ACC112 (cell line): ENCODE results near the gene TNFAIP6.
A peak's percentile ranks its signal among the peaks of the same experiment; 100 is the strongest.

Source experiments
- H2AFZ ChIP-seq: fragments of 200-600 bp; sonication (generic); one replicate; pipeline ENCODE4 v1.6.0; 2017; ENCODE audit warnings: antibody characterized with exemption, low read length; ENCODE audit not compliant: unreplicated experiment
- H3K27ac ChIP-seq: fragments of 200-600 bp; sonication (generic); 2 replicates; pipeline ENCODE4 v1.5.1; 2014; ENCODE audit warnings: low read depth, mild to moderate bottlenecking, antibody characterized with exemption, low read length, moderate library complexity
- H3K27me3 ChIP-seq: fragments of 200-600 bp; sonication (generic); 2 replicates; pipeline ENCODE4 v1.6.1; 2014; ENCODE audit warnings: mild to moderate bottlenecking, antibody characterized with exemption, low read length, moderate library complexity, mixed read lengths; ENCODE audit not compliant: insufficient read depth
- H3K36me3 ChIP-seq: fragments of 200-600 bp; sonication (generic); 2 replicates; pipeline ENCODE4 v1.6.1; 2016; ENCODE audit warnings: mild to moderate bottlenecking, antibody characterized with exemption, low read length, moderate library complexity, mixed read lengths; ENCODE audit not compliant: insufficient read depth
- H3K4me1 ChIP-seq: fragments of 200-600 bp; sonication (generic); one replicate; pipeline ENCODE4 v1.6.1; 2016; ENCODE audit warnings: low read length, mixed read lengths; ENCODE audit not compliant: insufficient read depth, unreplicated experiment, control insufficient read depth
- H3K4me3 ChIP-seq: fragments of 200-600 bp; sonication (generic); 2 replicates; pipeline ENCODE4 v1.5.1; 2014; ENCODE audit warnings: mild to moderate bottlenecking, low read depth, low read length
- H3K79me2 ChIP-seq: fragments of 200-600 bp; sonication (generic); one replicate; pipeline ENCODE4 v1.6.0; 2016; ENCODE audit warnings: low read length; ENCODE audit not compliant: control insufficient read depth, unreplicated experiment, insufficient read depth

TNFAIP6 gene

DNA sequence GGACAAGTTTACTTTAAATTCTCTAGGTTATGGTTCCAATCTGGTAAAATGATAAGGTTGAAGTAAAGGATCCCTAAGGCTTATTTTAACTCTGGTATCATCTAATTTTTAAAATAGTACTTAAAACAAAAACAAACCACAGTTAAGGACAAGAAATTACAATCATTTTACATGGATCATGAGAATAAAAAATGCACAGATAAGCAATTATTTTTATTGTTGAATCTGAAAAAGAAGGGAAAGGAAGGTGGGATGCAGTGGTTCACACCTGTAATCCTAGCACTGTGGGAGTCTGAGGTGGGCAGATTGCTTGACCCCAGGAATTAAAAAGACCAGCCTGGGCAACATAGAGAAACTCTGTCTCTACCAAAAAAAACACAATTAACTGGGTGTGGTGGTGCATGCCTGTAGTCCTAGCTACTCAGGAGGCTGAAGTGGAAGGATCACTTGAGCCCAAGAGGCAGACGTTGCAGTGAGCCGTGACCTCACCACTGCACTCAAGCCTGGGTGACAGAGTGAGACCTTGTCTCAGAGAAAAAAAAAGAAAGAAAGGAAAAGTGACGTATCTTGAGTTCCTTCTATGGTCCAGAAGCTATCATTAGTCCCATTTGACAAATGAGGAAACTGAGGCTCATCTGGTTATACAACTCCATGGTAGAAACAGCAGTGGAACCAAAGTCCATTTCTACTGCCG, 2.5 kb downstream of the TNFAIP6 start:
- Histone ChIP-seq H3K27me3 (no peaks in the 10 kb centered on the region), H3K27ac (no peak overlapping the region), H3K36me3 (no peaks in the 10 kb centered on the region), H3K79me2 (peaks cover 12% of the 10 kb centered on the region), H3K4me3 (no peak overlapping the region; the same call in 1 of the 2 replicates), H3K4me1 (peaks cover 14% of the 10 kb centered on the region), H2AFZ (no peak overlapping the region)

DNA sequence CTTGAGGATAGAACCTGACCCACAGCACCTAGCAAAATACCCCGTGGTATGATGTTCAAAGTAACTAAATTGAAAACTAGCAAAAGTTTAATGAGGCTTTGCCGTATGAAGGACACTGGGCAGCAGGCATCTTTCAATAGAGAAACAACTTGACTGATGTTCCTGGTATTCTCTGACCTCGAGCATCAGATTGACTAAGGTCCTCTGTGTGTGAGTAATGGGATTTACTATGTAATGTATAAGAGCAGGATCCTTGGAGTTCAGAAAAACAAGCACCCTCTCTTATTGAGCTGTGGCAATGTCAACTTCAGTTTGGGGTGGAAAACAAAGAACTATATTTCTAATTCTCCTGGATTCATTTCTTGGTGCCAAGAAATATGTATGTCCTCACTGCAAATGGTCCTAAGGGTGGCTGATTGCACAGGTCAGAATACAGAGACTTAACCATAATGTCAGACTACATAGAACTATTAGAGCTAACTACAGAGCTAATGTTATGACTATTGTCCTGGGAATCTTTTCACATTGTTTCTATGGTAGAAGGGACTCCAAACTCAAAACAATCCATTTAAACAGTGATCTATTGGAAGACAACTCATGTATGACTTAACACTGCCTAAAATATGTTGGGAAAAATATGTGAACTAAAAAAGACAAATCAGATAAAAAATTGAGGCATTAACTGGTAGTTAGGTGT, 4.4 kb downstream of the TNFAIP6 start:
- H3K36me3 ChIP-seq, result no peaks in the 10 kb centered on the region; the same call in 1 of the 2 replicates
- H3K4me1 ChIP-seq, result peaks cover 10% of the 10 kb centered on the region
- no peaks in the 10 kb centered on the region for H3K27me3 ChIP-seq
- H3K27ac ChIP-seq, result peak overlapping the region; percentile 54
- no peak overlapping the region for H3K4me3 ChIP-seq
- no peak overlapping the region for H2AFZ ChIP-seq
- peaks cover 12% of the 10 kb centered on the region for H3K79me2 ChIP-seq

DNA sequence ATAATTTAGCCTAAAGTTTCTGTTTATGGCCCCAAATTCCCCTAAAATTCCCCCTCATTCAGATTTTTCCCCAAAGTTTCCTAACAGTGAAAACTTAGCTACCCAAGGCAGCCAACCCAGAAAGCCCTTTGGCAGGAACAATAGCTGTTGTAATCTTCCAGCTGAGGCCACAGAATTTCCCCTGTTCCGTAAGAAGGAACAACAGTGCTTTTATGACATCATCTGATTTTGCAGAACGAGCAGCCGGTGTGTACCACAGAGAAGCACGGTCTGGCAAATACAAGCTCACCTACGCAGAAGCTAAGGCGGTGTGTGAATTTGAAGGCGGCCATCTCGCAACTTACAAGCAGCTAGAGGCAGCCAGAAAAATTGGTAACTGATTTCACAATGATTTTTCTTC, 6.3 kb downstream of the TNFAIP6 start:
- H3K36me3 ChIP-seq, result peaks cover 8% of the 10 kb centered on the region
- peaks cover 7% of the 10 kb centered on the region for H3K4me1 ChIP-seq
- no peak overlapping the region for H3K27ac ChIP-seq
- H3K79me2 ChIP-seq, result peaks cover 4% of the 10 kb centered on the region
- H3K27me3 ChIP-seq, result no peaks in the 10 kb centered on the region
- H3K4me3 ChIP-seq, result no peak overlapping the region
- H2AFZ ChIP-seq, result no peak overlapping the region

DNA sequence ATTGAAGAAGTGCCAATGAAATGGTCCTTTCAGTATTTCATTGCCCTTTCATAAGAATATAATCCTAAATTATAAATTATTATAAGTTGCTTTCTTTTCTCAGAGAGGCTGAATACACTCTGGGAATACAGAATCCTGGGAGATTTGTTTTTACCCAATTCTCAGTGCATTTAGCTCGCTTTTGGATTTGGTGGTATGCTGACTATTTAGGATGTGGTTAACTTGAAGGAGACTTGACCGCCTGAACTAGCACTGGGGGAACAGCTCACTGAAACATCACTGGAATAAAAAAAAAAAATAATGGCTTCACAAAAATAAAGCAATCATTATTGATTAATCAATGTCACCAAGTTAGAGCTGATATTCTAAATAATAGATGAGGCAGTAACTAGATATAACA, 10.2 kb downstream of the TNFAIP6 start:
- Histone ChIP-seq H3K36me3 (peaks cover 16% of the 10 kb centered on the region), H3K4me1 (no peaks in the 10 kb centered on the region), H3K79me2 (no peaks in the 10 kb centered on the region), H2AFZ (no peak overlapping the region), H3K27me3 (no peaks in the 10 kb centered on the region), H3K4me3 (no peak overlapping the region), H3K27ac (no peak overlapping the region)

DNA sequence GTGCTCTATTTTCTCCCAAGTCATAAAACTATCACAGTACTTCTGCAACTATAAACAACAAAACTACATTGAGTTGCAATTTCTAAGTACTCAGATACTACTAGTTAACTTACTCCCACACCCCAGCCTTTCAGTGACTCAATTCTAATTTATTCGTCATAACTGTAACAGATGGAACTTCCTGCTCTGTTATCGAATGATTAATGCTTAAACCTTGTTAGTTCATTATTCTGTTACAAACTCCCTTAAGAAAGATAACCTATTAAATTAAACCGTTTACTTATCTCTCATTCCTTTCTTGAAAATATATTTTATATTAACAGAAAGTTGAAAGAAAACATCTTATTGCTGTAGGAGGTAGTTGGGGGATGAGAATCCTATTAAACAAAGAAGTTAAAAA, 17.0 kb downstream of the TNFAIP6 start:
- H3K4me1 ChIP-seq, result peaks cover 10% of the 10 kb centered on the region
- peaks cover 8% of the 10 kb centered on the region; the same call in 1 of the 2 replicates for H3K36me3 ChIP-seq
- H2AFZ ChIP-seq, result peak overlapping the region; percentile 15
- H3K4me3 ChIP-seq, result no peak overlapping the region
- no peaks in the 10 kb centered on the region for H3K79me2 ChIP-seq
- no peaks in the 10 kb centered on the region for H3K27me3 ChIP-seq
- H3K27ac ChIP-seq, result peak overlapping the region; percentile 55

DNA sequence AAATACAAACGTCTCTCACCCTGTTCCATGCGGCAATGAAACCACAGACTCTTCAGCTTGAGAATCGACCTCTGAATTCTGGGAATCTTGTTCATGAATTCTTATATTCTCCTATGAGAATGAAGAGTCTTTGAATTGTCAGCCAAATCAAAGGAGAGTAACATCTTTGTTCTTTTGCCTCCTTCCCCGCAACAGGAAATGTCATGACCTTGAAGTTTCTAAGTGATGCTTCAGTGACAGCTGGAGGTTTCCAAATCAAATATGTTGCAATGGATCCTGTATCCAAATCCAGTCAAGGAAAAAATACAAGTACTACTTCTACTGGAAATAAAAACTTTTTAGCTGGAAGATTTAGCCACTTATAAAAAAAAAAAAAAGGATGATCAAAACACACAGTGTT, 21.8 kb downstream of the TNFAIP6 start:
- no peak overlapping the region for H2AFZ ChIP-seq
- no peaks in the 10 kb centered on the region for H3K27me3 ChIP-seq
- H3K4me3 ChIP-seq, result no peak overlapping the region
- H3K36me3 ChIP-seq, result no peaks in the 10 kb centered on the region
- H3K79me2 ChIP-seq, result no peaks in the 10 kb centered on the region
- H3K27ac ChIP-seq, result no peak overlapping the region
- peaks cover 9% of the 10 kb centered on the region for H3K4me1 ChIP-seq

DNA sequence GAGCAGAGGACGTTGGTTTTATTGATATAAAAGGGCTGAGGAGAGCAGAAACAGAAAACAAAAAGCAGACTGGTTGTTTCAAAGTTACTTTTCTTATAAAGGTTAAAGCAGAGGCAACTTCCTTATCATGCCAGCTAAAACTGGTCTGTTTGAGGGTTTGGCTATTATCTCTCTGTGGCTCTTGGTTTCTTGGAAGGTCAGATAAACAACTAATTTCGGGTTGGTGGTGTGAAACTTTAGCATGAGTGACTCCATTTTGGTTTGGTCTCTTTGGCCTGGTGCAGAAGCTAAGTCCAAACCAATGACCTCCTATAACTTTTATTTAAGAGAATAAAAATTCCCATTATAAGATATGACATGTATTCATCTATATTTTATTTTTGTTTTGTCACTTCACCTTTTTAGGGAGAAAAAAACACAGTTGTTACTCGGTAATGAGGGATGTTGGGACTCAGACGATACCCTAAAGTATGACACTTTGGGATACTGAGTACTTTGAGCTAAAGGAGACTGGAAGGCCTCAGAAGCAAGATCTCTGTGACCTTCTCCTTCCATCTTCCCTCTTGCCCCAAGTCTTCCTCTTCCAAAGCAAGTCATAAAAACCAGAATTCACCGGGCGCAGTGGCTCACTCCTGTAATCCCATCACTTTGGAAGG, 23.3 kb downstream of the TNFAIP6 start:
- Histone ChIP-seq H3K27ac (no peak overlapping the region), H2AFZ (no peak overlapping the region), H3K79me2 (no peaks in the 10 kb centered on the region), H3K27me3 (no peaks in the 10 kb centered on the region), H3K36me3 (no peaks in the 10 kb centered on the region), H3K4me3 (no peak overlapping the region), H3K4me1 (peaks cover 6% of the 10 kb centered on the region)

DNA sequence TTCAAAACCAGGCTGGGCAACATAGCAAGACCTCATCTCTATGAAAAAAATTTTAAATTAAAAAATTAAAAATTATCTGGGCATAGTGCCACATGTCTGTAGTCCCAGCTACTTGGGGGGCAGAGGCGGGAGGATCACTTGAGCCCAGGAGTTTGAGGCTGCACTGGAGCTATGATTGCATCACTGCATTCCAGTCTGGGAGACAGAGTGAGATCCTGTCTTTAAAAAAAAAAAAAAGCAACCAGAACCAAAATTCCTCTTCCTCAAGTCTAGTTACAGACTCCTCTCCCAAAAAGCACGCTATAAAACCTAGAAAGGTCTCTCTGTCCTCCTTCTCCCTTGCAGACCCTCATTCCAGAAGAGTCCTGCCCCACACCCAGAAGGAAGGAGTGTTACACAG, 23.9 kb downstream of the TNFAIP6 start:
- Histone ChIP-seq H3K4me1 (peaks cover 6% of the 10 kb centered on the region), H3K4me3 (no peak overlapping the region), H3K79me2 (no peaks in the 10 kb centered on the region), H3K27ac (no peak overlapping the region), H3K36me3 (no peaks in the 10 kb centered on the region), H2AFZ (no peak overlapping the region), H3K27me3 (no peaks in the 10 kb centered on the region)

DNA sequence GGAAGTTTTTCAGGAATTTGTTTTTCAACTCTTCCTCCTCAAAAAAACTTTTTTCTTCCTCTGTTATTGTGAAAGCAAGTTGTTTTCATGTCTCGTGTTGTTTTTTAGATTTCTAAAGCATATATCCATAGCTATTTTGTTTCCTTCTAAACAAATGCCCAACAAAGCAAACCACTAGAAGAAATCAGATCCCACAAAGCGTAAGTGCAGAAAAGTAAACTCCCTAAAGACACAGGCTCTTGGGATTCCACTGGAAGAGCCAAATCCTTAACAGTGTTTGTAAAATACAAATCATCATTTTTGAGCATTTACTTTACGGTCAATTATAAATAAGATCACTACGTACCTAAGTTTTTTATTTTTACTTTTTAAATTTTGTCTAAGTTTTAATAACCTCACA, 30.6 kb downstream of the TNFAIP6 start:
- Histone ChIP-seq H3K4me1 (no peaks in the 10 kb centered on the region), H2AFZ (no peak overlapping the region), H3K27me3 (no peaks in the 10 kb centered on the region), H3K27ac (no peak overlapping the region), H3K4me3 (no peak overlapping the region), H3K36me3 (no peaks in the 10 kb centered on the region), H3K79me2 (no peaks in the 10 kb centered on the region)

DNA sequence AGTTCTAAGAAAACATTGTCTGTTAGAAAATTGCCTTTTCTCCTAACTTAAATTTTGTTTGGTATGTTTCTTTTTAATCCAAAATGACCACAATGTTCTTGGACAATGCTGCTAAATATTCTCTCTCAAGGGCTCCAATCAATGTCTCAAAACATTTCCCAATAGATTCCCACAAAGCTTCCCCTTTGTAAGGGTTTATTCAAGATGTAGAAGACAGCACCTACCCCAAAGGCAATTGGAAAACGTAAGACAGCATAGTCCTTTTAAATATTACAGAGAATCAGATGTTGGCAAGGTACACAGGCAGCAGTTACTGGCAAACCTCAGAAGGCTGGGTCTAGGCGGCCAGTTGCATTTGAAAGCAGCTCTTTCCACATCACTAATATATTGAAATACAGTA, 34.0 kb downstream of the TNFAIP6 start:
- Histone ChIP-seq H3K4me3 (no peak overlapping the region), H3K27ac (no peak overlapping the region), H3K79me2 (no peaks in the 10 kb centered on the region), H3K36me3 (no peaks in the 10 kb centered on the region), H3K4me1 (no peaks in the 10 kb centered on the region), H3K27me3 (no peaks in the 10 kb centered on the region), H2AFZ (no peak overlapping the region)

DNA sequence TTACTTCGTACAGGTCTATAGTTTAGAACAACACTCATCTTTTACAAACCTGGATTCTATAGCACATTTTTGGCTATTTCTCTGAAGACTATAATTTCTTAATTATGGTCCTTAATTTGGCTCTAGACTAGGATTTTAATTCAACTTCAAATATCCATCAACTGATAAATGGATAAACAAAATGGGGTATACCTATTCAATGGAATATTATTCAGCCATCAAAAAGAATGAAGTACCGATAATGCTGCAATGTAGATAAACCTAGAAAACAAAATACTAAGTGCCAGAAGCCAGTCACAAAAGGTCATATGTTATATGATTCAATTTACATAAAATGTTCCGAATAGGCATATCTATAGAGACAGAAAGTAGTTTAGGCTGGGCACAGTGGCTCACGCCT, 37.1 kb downstream of the TNFAIP6 start:
- Histone ChIP-seq H3K4me1 (no peaks in the 10 kb centered on the region), H3K27ac (no peak overlapping the region), H2AFZ (no peak overlapping the region), H3K79me2 (no peaks in the 10 kb centered on the region), H3K27me3 (no peaks in the 10 kb centered on the region), H3K4me3 (no peak overlapping the region), H3K36me3 (no peaks in the 10 kb centered on the region)
